Cardiac fibroblast (primary cell): Measurements from ENCODE around the gene WBP2.

Source experiments
- DNase-seq, 2 donors: peaks; one replicate each; pipeline versions ENCODE4 v3.0.0 to v3.0.0-alpha.2; 2010; ENCODE audit warnings: low read depth in 2 of 2
- H3K4me3 ChIP-seq, 2 donors: replicated peaks in 1 of 2; 1 replicate in 1 of 2; 2 replicates in 1 of 2; pipeline ENCODE4 v1.5.1; 2011; ENCODE audit warnings: low read depth in 2 of 2, low read length in 2 of 2, mild to moderate bottlenecking in 2 of 2, moderate library complexity in 1 of 2
- TF ChIP-seq, protein P1 (sequence below): IDR thresholded peaks from one replicate; pipeline ENCODE4 v1.5.1; 2011; ENCODE audit warnings: low read depth, mild to moderate bottlenecking, low read length, inconsistent platforms

WBP2 gene

DNA sequence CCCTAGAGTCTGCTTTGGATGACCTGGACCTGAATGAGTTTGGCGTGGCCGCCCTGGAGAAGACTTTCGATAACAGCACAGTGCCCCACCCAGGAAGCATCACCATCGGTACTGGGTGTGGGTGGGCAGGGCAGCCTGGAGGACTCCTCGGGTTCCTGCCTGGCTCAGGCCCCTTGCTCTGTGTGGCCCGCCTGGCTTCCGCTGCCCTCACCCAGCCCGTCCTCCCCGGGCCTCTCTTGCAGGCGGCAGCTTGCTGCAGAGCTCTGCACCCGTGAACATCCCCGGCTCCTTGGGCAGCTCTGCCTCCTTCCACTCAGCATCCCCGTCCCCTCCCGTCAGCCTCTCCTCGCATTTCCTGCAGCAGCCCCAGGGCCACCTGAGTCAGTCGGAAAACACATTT lies 35.5 kb downstream of the WBP2 start:
- DNase-seq = no peak
- TF ChIP-seq, protein P1, sequence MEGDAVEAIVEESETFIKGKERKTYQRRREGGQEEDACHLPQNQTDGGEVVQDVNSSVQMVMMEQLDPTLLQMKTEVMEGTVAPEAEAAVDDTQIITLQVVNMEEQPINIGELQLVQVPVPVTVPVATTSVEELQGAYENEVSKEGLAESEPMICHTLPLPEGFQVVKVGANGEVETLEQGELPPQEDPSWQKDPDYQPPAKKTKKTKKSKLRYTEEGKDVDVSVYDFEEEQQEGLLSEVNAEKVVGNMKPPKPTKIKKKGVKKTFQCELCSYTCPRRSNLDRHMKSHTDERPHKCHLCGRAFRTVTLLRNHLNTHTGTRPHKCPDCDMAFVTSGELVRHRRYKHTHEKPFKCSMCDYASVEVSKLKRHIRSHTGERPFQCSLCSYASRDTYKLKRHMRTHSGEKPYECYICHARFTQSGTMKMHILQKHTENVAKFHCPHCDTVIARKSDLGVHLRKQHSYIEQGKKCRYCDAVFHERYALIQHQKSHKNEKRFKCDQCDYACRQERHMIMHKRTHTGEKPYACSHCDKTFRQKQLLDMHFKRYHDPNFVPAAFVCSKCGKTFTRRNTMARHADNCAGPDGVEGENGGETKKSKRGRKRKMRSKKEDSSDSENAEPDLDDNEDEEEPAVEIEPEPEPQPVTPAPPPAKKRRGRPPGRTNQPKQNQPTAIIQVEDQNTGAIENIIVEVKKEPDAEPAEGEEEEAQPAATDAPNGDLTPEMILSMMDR = no peak
- no peak overlapping the region for H3K4me3 ChIP-seq

DNA sequence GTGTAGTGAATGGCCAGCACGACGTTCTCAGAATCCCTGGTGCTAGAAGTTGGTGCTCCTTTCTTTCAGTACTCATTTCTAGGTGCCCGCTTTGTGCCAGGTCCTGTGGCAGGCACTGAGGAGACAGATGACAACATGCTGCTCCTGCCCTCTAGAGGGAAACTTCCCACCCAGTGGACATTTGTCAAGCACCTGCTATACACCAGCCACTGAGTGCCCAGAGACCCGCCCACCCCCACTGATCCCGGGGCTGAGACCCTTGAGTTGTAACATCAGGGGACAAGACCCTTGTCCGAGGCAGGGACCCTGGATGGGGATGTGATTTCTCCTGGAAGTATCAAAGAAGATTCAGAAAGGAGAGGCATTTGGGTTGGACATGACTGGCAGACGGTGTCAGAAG lies 36.0 kb downstream of the WBP2 start:
- DNase-seq = no peak
- no peak overlapping the region for H3K4me3 ChIP-seq
- TF ChIP-seq, protein P1 = no peak

DNA sequence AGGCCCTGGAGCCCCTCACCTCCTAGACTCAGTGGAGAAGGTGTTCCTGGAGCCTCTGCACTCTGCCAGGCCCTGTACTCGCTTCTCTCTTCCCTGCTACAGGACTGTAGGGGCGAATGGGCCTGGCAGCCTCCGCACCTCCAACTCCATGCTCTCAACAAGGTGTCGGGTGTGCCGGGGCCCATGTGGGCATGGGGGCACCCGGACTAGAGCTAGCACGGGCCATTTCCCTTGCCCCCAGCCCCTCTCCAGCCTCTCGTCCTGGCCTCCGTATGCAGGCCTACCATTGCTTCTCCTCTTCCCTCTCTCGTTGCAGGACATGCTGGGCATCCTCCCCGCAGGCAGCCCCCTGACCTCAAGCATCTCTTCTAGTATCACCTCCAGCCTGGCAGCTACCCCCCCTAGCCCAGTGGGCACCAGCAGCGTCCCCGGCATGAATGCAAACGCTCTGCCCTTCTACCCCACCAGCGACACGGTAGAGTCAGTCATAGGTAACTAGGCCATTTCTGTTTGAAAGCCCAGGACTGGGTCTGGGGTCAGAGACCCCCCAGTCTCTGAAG lies 36.7 kb downstream of the WBP2 start:
- TF ChIP-seq, protein P1 = no peak
- H3K4me3 ChIP-seq = no peak overlapping the region
- DNase-seq = no peak

DNA sequence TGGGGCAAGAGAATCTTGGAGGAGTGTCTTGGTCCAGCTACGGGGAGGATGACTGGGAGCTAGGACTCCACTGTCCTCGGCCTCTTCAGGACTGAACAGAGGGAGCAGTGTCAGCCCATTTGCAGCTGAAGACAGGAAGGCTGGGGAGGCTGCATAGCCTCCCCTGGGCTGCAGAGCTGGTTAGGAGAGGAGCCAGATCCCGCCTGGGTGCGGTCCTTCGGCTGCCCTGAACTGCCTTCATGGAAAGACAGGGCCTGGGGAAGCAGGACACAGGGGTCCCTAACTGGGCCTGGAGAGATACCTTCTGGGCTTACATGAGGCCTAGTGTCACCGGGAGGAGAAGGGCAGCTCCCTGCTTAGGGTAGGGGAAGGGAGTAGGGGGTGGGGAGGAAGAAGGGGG lies 37.6 kb downstream of the WBP2 start:
- DNase-seq = no peak
- TF ChIP-seq, protein P1 = no peak
- no peak overlapping the region for H3K4me3 ChIP-seq

DNA sequence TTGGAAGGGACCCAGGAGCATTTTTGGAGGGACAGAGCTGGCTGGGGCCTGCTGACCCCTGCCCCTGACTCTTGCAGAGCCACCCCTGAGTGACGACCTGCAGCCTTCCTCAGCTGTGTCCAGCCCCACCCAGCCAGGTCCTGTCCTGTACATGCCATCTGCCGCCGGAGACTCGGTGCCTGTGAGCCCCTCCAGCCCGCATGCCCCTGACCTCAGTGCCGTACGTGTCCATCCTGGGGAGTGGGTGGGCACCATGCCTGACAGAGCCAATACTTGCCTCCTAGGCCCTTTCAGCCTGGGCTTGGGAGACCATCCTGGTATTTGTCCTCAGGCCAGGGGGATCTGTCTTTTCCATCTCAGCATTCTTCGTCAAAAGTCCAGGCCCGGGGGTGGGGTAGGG lies 38.4 kb downstream of the WBP2 start:
- TF ChIP-seq, protein P1 = no peak
- no peak overlapping the region for H3K4me3 ChIP-seq
- DNase-seq = no peak

DNA sequence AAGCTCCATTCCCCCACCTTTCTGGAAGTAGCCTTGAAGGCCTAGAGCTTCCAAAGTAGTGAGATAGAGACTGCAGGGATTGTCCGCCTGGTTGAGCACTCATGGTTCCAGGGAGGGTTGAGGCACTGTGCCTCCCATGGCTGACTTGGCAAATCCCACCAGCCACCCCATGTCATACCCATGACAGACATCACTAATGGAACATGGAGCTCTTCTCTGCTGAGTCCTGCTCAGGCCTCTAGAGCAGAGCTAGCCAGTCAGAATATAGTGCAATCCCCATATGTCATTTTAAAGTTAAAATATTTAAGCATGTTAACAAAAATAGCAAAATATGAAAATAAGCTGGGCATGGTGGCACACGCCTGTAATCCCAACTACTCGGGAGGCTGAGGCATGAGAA lies 39.7 kb downstream of the WBP2 start:
- DNase-seq = no peak
- TF ChIP-seq, protein P1 = no peak
- H3K4me3 ChIP-seq = no peak overlapping the region

DNA sequence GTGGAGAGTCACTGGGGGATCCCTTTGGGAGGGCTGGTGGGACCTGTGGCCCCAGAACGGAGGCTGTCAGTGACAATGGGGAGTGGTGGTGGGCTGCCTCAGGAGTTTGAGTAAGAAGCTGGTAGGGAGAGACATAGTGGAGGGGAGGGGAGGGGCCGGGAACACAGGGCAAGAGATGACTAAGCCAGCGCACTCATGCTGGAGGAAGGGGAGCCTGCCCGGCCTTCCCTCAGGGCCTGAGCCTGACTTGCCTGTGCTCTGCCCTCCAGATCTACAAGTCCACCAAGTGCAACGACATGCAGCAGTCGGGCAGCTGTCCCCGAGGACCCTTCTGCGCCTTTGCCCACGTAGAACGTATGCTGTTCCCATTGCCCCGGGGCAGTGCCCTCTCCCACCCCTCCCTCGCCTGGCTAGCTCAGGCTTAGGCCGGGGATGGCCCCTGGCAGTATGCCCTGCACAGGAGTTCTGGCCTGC lies 40.2 kb downstream of the WBP2 start:
- H3K4me3 ChIP-seq = no peak overlapping the region
- peak; percentile 64 to 70 for DNase-seq
- TF ChIP-seq, protein P1 = no peak
